PFSK-1 (cell line): ENCODE results near the gene ARSK.

Experiments
- POLR2AphosphoS5 ChIP-seq: IDR thresholded peaks from 2 replicates; pipeline ENCODE4 v1.6.1; 2012; ENCODE audit warnings: low read depth, mild to moderate bottlenecking, control low read depth, low read length, moderate library complexity
- TAF1 ChIP-seq: IDR thresholded peaks from 2 replicates; pipeline ENCODE4 v1.6.1; 2012; ENCODE audit warnings: low read length, control low read depth, borderline replicate concordance; ENCODE audit not compliant: insufficient read depth
- TF ChIP-seq, protein P1 (sequence below), 2 experiments: IDR thresholded peaks; 2 replicates each; pipeline versions ENCODE4 v1.6.1 to v1.8.0; 2011 to 2012; ENCODE audit warnings: low read depth in 2 of 2, low read length in 2 of 2, control low read depth in 1 of 2, inconsistent platforms in 1 of 2, mild to moderate bottlenecking in 1 of 2, moderate library complexity in 1 of 2; ENCODE audit not compliant: insufficient read depth in 1 of 2

GRCh38 chr5:95646569-95647431 lies 91.9 kb downstream of the ARSK start, which contains the start of gene RFESD:
- TF ChIP-seq, protein P1, sequence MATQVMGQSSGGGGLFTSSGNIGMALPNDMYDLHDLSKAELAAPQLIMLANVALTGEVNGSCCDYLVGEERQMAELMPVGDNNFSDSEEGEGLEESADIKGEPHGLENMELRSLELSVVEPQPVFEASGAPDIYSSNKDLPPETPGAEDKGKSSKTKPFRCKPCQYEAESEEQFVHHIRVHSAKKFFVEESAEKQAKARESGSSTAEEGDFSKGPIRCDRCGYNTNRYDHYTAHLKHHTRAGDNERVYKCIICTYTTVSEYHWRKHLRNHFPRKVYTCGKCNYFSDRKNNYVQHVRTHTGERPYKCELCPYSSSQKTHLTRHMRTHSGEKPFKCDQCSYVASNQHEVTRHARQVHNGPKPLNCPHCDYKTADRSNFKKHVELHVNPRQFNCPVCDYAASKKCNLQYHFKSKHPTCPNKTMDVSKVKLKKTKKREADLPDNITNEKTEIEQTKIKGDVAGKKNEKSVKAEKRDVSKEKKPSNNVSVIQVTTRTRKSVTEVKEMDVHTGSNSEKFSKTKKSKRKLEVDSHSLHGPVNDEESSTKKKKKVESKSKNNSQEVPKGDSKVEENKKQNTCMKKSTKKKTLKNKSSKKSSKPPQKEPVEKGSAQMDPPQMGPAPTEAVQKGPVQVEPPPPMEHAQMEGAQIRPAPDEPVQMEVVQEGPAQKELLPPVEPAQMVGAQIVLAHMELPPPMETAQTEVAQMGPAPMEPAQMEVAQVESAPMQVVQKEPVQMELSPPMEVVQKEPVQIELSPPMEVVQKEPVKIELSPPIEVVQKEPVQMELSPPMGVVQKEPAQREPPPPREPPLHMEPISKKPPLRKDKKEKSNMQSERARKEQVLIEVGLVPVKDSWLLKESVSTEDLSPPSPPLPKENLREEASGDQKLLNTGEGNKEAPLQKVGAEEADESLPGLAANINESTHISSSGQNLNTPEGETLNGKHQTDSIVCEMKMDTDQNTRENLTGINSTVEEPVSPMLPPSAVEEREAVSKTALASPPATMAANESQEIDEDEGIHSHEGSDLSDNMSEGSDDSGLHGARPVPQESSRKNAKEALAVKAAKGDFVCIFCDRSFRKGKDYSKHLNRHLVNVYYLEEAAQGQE (IDR thresholded peaks at IDR 0.05; ENCODE audit: insufficient read depth in 1 of 2, low read depth in 2 of 2, low read length in 2 of 2), result no peak
- TF ChIP-seq POLR2AphosphoS5 (peak; percentile 66), TAF1 (no peak)
